SK-N-SH (cell line): Measurements from ENCODE around the gene EXO5. TPM values are rescaled to one million over a fixed set of nuclear protein-coding genes. Genes with fewer than 3 reads are reported as not detected.

Source experiments
- CTCF ChIA-PET: fragments of 300-600, 350-600 bp; formaldehyde crosslinking; extraction: SDS; loops from one replicate; lab custom pipeline; 2021; lab: Yijun Ruan, JAX
- POLR2A ChIA-PET: fragments of 350-600 bp; sonication (Branson Sonifier 250); formaldehyde crosslinking; extraction: SDS; loops from one replicate; lab custom pipeline; 2020; ENCODE audit warnings: antibody characterized with exemption, inconsistent platforms; lab: Yijun Ruan, JAX
- DNase-seq: peaks from one replicate; pipeline ENCODE4 v3.0.0; 2012
- H2AFZ ChIP-seq: fragments of 200-600 bp; sonication (generic); 2 replicates; pipeline ENCODE4 v1.8.1; 2016; ENCODE audit warnings: antibody characterized with exemption, mild to moderate bottlenecking, low read depth
- H3F3A ChIP-seq: fragments of 200-600 bp; sonication (generic); replicated peaks from 2 replicates; pipeline ENCODE3; 2016; ENCODE audit warnings: antibody characterized with exemption, mild to moderate bottlenecking; ENCODE audit not compliant: insufficient read depth
- H3K27ac ChIP-seq, 2 experiments: fragments of 200-500 bp in 1 of 2; fragments of 200-600 bp in 1 of 2; sonication (Bioruptor generic) in 1 of 2; sonication (generic), shearing (Covaris generic) in 1 of 2; 2 replicates each; pipeline versions ENCODE4 v1.5.1 to v1.6.1; 2014 to 2016; ENCODE audit warnings: low read depth in 2 of 2, inconsistent platforms in 1 of 2, low read length in 1 of 2, mild to moderate bottlenecking in 1 of 2, mixed read lengths in 1 of 2
- H3K27me3 ChIP-seq: fragments of 200-600 bp; sonication (generic), shearing (Covaris generic); 2 replicates; pipeline ENCODE4 v1.6.1; 2016; ENCODE audit warnings: mixed run types; ENCODE audit not compliant: insufficient read depth
- H3K36me3 ChIP-seq, 2 experiments: fragments of 200-500 bp in 1 of 2; fragments of 200-600 bp in 1 of 2; sonication (Bioruptor generic) in 1 of 2; sonication (generic) in 1 of 2; replicated peaks in 1 of 2; 2 replicates each; pipeline versions ENCODE3 to v1.5.1; 2014 to 2016; ENCODE audit warnings: low read length in 1 of 2, mild to moderate bottlenecking in 1 of 2; ENCODE audit not compliant: insufficient read depth in 2 of 2, control insufficient read depth in 1 of 2
- H3K4me1 ChIP-seq, 2 experiments: fragments of 200-500 bp in 1 of 2; fragments of 200-600 bp in 1 of 2; sonication (Bioruptor generic) in 1 of 2; sonication (generic), shearing (Covaris generic) in 1 of 2; 2 replicates each; pipeline versions ENCODE4 v1.5.1 to v1.6.1; 2014 to 2016; ENCODE audit warnings: low read depth in 1 of 2, low read length in 1 of 2, mixed run types in 1 of 2; ENCODE audit not compliant: insufficient read depth in 2 of 2, control insufficient read depth in 1 of 2
- H3K4me2 ChIP-seq: fragments of 200-600 bp; sonication (generic), shearing (Covaris generic); 2 replicates; pipeline ENCODE4 v1.6.1; 2017; ENCODE audit warnings: mixed run types
- H3K4me3 ChIP-seq, 2 experiments: fragments of 200-500 bp in 1 of 2; fragments of 200-600 bp in 1 of 2; sonication (Bioruptor generic) in 1 of 2; sonication (generic), shearing (Covaris generic) in 1 of 2; 2 replicates each; pipeline versions ENCODE4 v1.5.1 to v1.8.1; 2014 to 2016; ENCODE audit warnings: low read depth in 2 of 2, inconsistent platforms in 1 of 2, low read length in 1 of 2, mild to moderate bottlenecking in 1 of 2, mixed read lengths in 1 of 2, moderate library complexity in 1 of 2
- H3K79me2 ChIP-seq: fragments of 200-600 bp; sonication (generic); 2 replicates; pipeline ENCODE4 v1.8.1; 2017; ENCODE audit warnings: mild to moderate bottlenecking; ENCODE audit not compliant: insufficient read depth
- H3K9ac ChIP-seq: fragments of 200-600 bp; sonication (generic); 2 replicates; pipeline ENCODE4 v1.6.1; 2017; ENCODE audit warnings: mixed run types
- H3K9me2 ChIP-seq: fragments of 200-600 bp; sonication (generic); 2 replicates; pipeline ENCODE4 v1.6.1; 2017; ENCODE audit warnings: mixed run types
- H3K9me3 ChIP-seq: fragments of 200-600 bp; sonication (generic); 2 replicates; pipeline ENCODE4 v1.6.1; 2017; ENCODE audit warnings: mixed run types, mild to moderate bottlenecking, moderate library complexity
- H4K20me1 ChIP-seq: fragments of 200-600 bp; sonication (generic); 2 replicates; pipeline ENCODE4 v1.6.1; 2017; ENCODE audit warnings: mild to moderate bottlenecking, mixed run types; ENCODE audit not compliant: insufficient read depth
- CHD2 ChIP-seq: fragments of 150-350 bp; IDR thresholded peaks from 2 replicates; pipeline ENCODE4 v1.6.1; 2018; ENCODE audit warnings: low read length; ENCODE audit not compliant: partially characterized antibody
- CTCF ChIP-seq: fragments of 200-600 bp; sonication (generic); IDR thresholded peaks from 2 replicates; pipeline ENCODE4 v1.6.1; 2017; ENCODE audit warnings: antibody characterized with exemption, mild to moderate bottlenecking, moderate library complexity
- EP300 ChIP-seq, 2 experiments: IDR thresholded peaks; 2 replicates each; pipeline versions ENCODE4 v1.4.0 to v1.6.1; 2012; ENCODE audit warnings: borderline replicate concordance in 1 of 2, low read depth in 1 of 2, low read length in 1 of 2
- EZH2phosphoT487 ChIP-seq: fragments of 200-600 bp; sonication (generic); IDR thresholded peaks from 2 replicates; pipeline ENCODE4 v1.6.1; 2017; ENCODE audit warnings: low read depth, mixed run types, mild to moderate bottlenecking, antibody characterized with exemption, moderate library complexity, borderline replicate concordance
- FOSL2 ChIP-seq: IDR thresholded peaks from 2 replicates; pipeline ENCODE4 v1.4.0; 2012; ENCODE audit warnings: low read depth, mild to moderate bottlenecking, moderate library complexity, borderline replicate concordance
- FOXM1 ChIP-seq: IDR thresholded peaks from 2 replicates; pipeline ENCODE4 v1.4.0; 2012; ENCODE audit warnings: low read depth, mild to moderate bottlenecking
- GABPA ChIP-seq: IDR thresholded peaks from 2 replicates; pipeline ENCODE4 v1.4.0; 2012; ENCODE audit warnings: low read depth, mild to moderate bottlenecking
- JUND ChIP-seq: IDR thresholded peaks from 2 replicates; pipeline ENCODE4 v1.4.0; 2012
- MAX ChIP-seq: IDR thresholded peaks from 2 replicates; pipeline ENCODE4 v1.4.0; 2012; ENCODE audit warnings: low read depth
- MEF2A ChIP-seq: IDR thresholded peaks from 2 replicates; pipeline ENCODE4 v1.4.0; 2012; ENCODE audit warnings: low read depth, borderline replicate concordance
- MXI1 ChIP-seq: IDR thresholded peaks from 2 replicates; pipeline ENCODE4 v1.6.1; 2012; ENCODE audit warnings: mild to moderate bottlenecking, low read depth, low read length, improper control_type of control experiment
- NFIC ChIP-seq: IDR thresholded peaks from 2 replicates; pipeline ENCODE4 v1.4.0; 2012; ENCODE audit warnings: borderline replicate concordance
- POLR2AphosphoS5 ChIP-seq: IDR thresholded peaks from 2 replicates; pipeline ENCODE4 v1.6.1; 2012; ENCODE audit warnings: low read depth, low read length
- RCOR1 ChIP-seq: fragments of 150-350 bp; IDR thresholded peaks from 2 replicates; pipeline ENCODE4 v1.6.1; 2017; ENCODE audit warnings: antibody characterized with exemption, low read length
- REST ChIP-seq: IDR thresholded peaks from 2 replicates; pipeline ENCODE4 v1.6.1; 2012; ENCODE audit warnings: mild to moderate bottlenecking, low read depth, low read length, moderate library complexity
- SMC3 ChIP-seq: IDR thresholded peaks from 2 replicates; pipeline ENCODE4 v1.6.1; 2012; ENCODE audit warnings: low read depth, low read length, improper control_type of control experiment
- TAF1 ChIP-seq: IDR thresholded peaks from 2 replicates; pipeline ENCODE4 v1.6.1; 2012; ENCODE audit warnings: low read depth, mild to moderate bottlenecking, low read length, moderate library complexity, borderline replicate concordance
- TCF12 ChIP-seq: IDR thresholded peaks from 2 replicates; pipeline ENCODE4 v1.4.0; 2012
- TEAD4 ChIP-seq: IDR thresholded peaks from 2 replicates; pipeline ENCODE4 v1.4.0; 2012; ENCODE audit warnings: mild to moderate bottlenecking, borderline replicate concordance; ENCODE audit not compliant: insufficient read depth
- YY1 ChIP-seq: IDR thresholded peaks from 2 replicates; pipeline ENCODE4 v1.4.0; 2012; ENCODE audit warnings: low read depth, mild to moderate bottlenecking
- ZBTB33 ChIP-seq: IDR thresholded peaks from 2 replicates; pipeline ENCODE4 v1.4.0; 2012; ENCODE audit warnings: low read depth, borderline replicate concordance
- WGBS: methylation state at CpG from one replicate; pipeline ENCODE4 v1.1.6; 2017; ENCODE audit warnings: low lambda C conversion rate; 5-methylcytosine and 5-hydroxymethylcytosine counted together
- polyA plus RNA-seq, 3 experiments: library from polyadenylated mRNA; depleted of rRNA; stranded (reverse); fragments of >200 nt; gene quantifications; 2 replicates each; pipeline ENCODE4 v1.2.3, GENCODE V29; 2012

The EXO5 gene
- polyA plus RNA-seq, 1 of the 3 experiments (the other 2 are of a cell fraction), result 7.4 TPM

GRCh38 chr1:40562185-40562584, 53.6 kb downstream of the EXO5 start:
- CTCF ChIA-PET, result interaction anchor here (1.2 kb wide), 1 partner anchor 300 kb away, joined by 3 read pairs; the partner anchor contains the start of gene CITED4
- POLR2A ChIA-PET, result no interaction called here
- TF ChIP-seq SMC3, result no peak
- no peak for TF ChIP-seq FOXM1
- TF ChIP-seq GABPA, result no peak
- TF ChIP-seq JUND, result no peak
- TF ChIP-seq EZH2phosphoT487, result no peak
- TF ChIP-seq EP300 (IDR thresholded peaks at IDR 0.05; ENCODE audit: borderline replicate concordance in 1 of 2, low read depth in 1 of 2, low read length in 1 of 2), result no peak
- no peak for TF ChIP-seq MAX
- no peak for TF ChIP-seq TEAD4
- TF ChIP-seq TAF1, result no peak

GRCh38 chr1:40563266-40563665, 54.7 kb downstream of the EXO5 start:
- Histone ChIP-seq H3K9me3 (no peaks in the 10 kb centered on the region), H3K9me2 (no peaks in the 10 kb centered on the region), H3K4me3 (no peak overlapping the region), H3K27ac (no peak overlapping the region), H3K9ac (no peak overlapping the region), H3K36me3 (no peaks in the 10 kb centered on the region), H3K4me1 (no peaks in the 10 kb centered on the region), H3K4me2 (no peak overlapping the region), H3F3A (no peaks in the 10 kb centered on the region), H4K20me1 (no peaks in the 10 kb centered on the region), H3K79me2 (no peaks in the 10 kb centered on the region), H3K27me3 (no peaks in the 10 kb centered on the region), H2AFZ (no peak overlapping the region)
- ChIA-PET POLR2A (no interaction called here), CTCF (interaction anchor here (1.2 kb wide), 1 partner anchor 299 kb away, joined by 3 read pairs; the partner anchor contains the start of gene CITED4)
- DNase-seq, result no peak
- WGBS, result 40% methylated on average over 4 of the region's 4 CpGs
- no peak for TF ChIP-seq FOXM1
- no peak for TF ChIP-seq NFIC
- TF ChIP-seq ZBTB33, result no peak
- TF ChIP-seq CHD2, result no peak
- no peak for TF ChIP-seq TCF12
- no peak for TF ChIP-seq REST
- TF ChIP-seq FOSL2, result no peak
- no peak for TF ChIP-seq CTCF
- no peak for TF ChIP-seq EZH2phosphoT487
- no peak for TF ChIP-seq RCOR1
- no peak for TF ChIP-seq MXI1
- no peak for TF ChIP-seq YY1
- TF ChIP-seq MEF2A, result no peak
- no peak for TF ChIP-seq POLR2AphosphoS5
- no peak for TF ChIP-seq SMC3
- TF ChIP-seq EP300 (IDR thresholded peaks at IDR 0.05; ENCODE audit: borderline replicate concordance in 1 of 2, low read depth in 1 of 2, low read length in 1 of 2), result no peak
- TF ChIP-seq GABPA, result no peak
- no peak for TF ChIP-seq TEAD4

More at GRCh38 chr1:40562185-40562584, 53.6 kb downstream of the EXO5 start:
- Histone ChIP-seq H3K27ac (no peak overlapping the region), H3K4me3 (no peak overlapping the region), H4K20me1 (no peaks in the 10 kb centered on the region), H2AFZ (no peak overlapping the region), H3K36me3 (no peaks in the 10 kb centered on the region), H3F3A (no peaks in the 10 kb centered on the region), H3K9ac (no peak overlapping the region), H3K4me1 (no peaks in the 10 kb centered on the region), H3K9me2 (no peaks in the 10 kb centered on the region), H3K27me3 (no peaks in the 10 kb centered on the region), H3K9me3 (no peaks in the 10 kb centered on the region), H3K79me2 (no peaks in the 10 kb centered on the region), H3K4me2 (no peak overlapping the region)
- no peak for DNase-seq
- WGBS, result 50% methylated on average over 2 of the region's 2 CpGs
